Gastrocnemius medialis (tissue), 4 donors: ENCODE measurements around the gene CD82. TPM values are rescaled to one million over a fixed set of nuclear protein-coding genes. Genes with fewer than 3 reads are reported as not detected.

ENCODE experiments used
- ATAC-seq, 2 donors: fragments of 150-250 bp; one replicate each; pipeline ENCODE4 v1.9.1; 2016
- DNase-seq, 2 donors: peaks; one replicate each; pipeline ENCODE4 v3.0.0-alpha.2; 2019
- H3K27ac ChIP-seq, 4 donors: fragments of 200-600 bp; sonication (generic); 1 replicate in 1 of 4; 2 replicates in 3 of 4; pipeline ENCODE4 v1.5.1; 2016 to 2018; ENCODE audit warnings: mild to moderate bottlenecking in 2 of 4, moderate library complexity in 1 of 4
- H3K27me3 ChIP-seq, 3 donors: fragments of 200-600 bp; sonication (generic) in 2 of 3; 1 replicate in 1 of 3; 2 replicates in 2 of 3; pipeline versions ENCODE4 v1.5.1 to v1.6.0; 2016 to 2019; ENCODE audit warnings: mild to moderate bottlenecking in 1 of 3, moderate library complexity in 1 of 3
- H3K36me3 ChIP-seq, 2 donors: fragments of 200-600 bp; sonication (generic) in 1 of 2; one replicate each; pipeline ENCODE4 v1.5.1; 2017 to 2018
- H3K4me1 ChIP-seq, 2 donors: fragments of 200-600 bp; sonication (generic) in 1 of 2; one replicate each; pipeline ENCODE4 v1.5.1; 2016 to 2017; ENCODE audit warnings: mild to moderate bottlenecking in 2 of 2
- H3K4me3 ChIP-seq, 4 donors: fragments of 200-600 bp; sonication (generic) in 3 of 4; 1 replicate in 1 of 4; 2 replicates in 3 of 4; pipeline ENCODE4 v1.5.1; 2016 to 2019; ENCODE audit warnings: mild to moderate bottlenecking in 2 of 4
- H3K9me3 ChIP-seq, 3 donors: fragments of 200-600 bp; sonication (generic) in 2 of 3; 1 replicate in 1 of 3; 2 replicates in 2 of 3; pipeline ENCODE4 v1.5.1; 2016 to 2019
- CTCF ChIP-seq, 5 experiments: fragments of 450-650 bp in 3 of 5; fragments of 200-600 bp in 2 of 5; sonication (generic) in 2 of 5; IDR thresholded peaks in 4 of 5; conservative IDR thresholded peaks in 1 of 5; 1 replicate in 4 of 5; 2 replicates in 1 of 5; pipeline ENCODE4 v1.5.1; 2016 to 2019; ENCODE audit warnings: antibody characterized with exemption in 5 of 5, mild to moderate bottlenecking in 3 of 5, moderate library complexity in 3 of 5
- POLR2A ChIP-seq, 2 donors: fragments of 450-650 bp; IDR thresholded peaks; one replicate each; pipeline ENCODE4 v1.6.1; 2017; ENCODE audit warnings: antibody characterized with exemption in 2 of 2, mild to moderate bottlenecking in 2 of 2, moderate library complexity in 2 of 2
- in situ Hi-C, 4 donors: fragments of 200-750 bp; cut with MboI; loops; one replicate each; pipeline versions ENCODE4 v1.15.0 to v1.8.0; 2017; ENCODE audit warnings: low sequenced_read_pairs in 4 of 4
- intact Hi-C: fragments of 100-400 bp; cut with DNase I; formaldehyde crosslinking; loops from one replicate; pipeline ENCODE4 v1.15.1; 2023; ENCODE audit warnings: low total_unique reads
- total RNA-seq, 4 donors: library from RNA; depleted of rRNA; stranded (reverse); fragments of >200 nt; gene quantifications; one replicate each; pipeline versions ENCODE4 v1.1.0 to v1.2.3, GENCODE V29; 2016

The CD82 gene
- total RNA-seq, 4 donors from 2014 or later = 4.5 to 17.5 (median 13.5) TPM

DNA sequence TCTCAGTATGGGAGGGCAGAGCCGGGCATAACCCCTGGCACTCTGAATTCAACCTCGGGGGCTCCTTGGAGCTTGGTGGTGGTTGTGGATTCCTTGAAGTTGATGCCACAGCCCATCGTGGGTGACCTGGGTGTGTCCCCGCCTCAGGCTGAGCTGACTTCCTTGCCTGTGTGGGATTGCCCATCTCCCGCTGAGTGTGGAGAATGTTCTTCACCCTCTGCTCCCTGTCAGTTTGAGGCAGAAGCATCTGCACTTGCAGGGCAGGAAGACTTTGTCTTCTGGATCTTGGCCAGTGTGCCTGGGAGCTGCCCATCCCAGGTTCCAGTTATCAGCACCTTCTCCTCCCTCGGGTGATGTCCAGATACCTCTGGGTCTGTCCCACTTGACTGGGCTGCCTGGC lies 25.3 kb downstream of the CD82 start:
- Histone ChIP-seq H3K27ac (peak overlapping the region in 1 of 4 donors; percentile 29), H3K36me3 (no peaks in the 10 kb centered on the region), H3K4me1 (peaks cover 37 to 39% of the 10 kb centered on the region in 2 donors), H3K9me3 (no peaks in the 10 kb centered on the region), H3K27me3 (no peaks in the 10 kb centered on the region), H3K4me3 (no peak overlapping the region)
- in situ Hi-C loops (no loop called here), intact Hi-C loops (no loop called here)
- ATAC-seq = no peak
- TF ChIP-seq POLR2A (IDR thresholded peaks at IDR 0.05) (no peak), CTCF (IDR thresholded peaks at IDR 0.05 in 4 of 5, conservative IDR thresholded peaks at IDR 0.05 in 1 of 5) (no peak)
- DNase-seq = no peak

- DNase-seq = no peak
- Histone ChIP-seq H3K27ac (peak overlapping the region; percentile 72 to 78 (median 76)), H3K9me3 (no peaks in the 10 kb centered on the region), H3K36me3 (no peaks in the 10 kb centered on the region), H3K4me1 (peaks cover 45 to 47% of the 10 kb centered on the region in 2 donors), H3K27me3 (no peaks in the 10 kb centered on the region), H3K4me3 (no peak overlapping the region)
- ATAC-seq = no peak
- in situ Hi-C loops = no loop called here
- intact Hi-C loops = no loop called here
- no peak for TF ChIP-seq POLR2A (IDR thresholded peaks at IDR 0.05)
- TF ChIP-seq CTCF (IDR thresholded peaks at IDR 0.05 in 4 of 5, conservative IDR thresholded peaks at IDR 0.05 in 1 of 5) = no peak
These were observed 26.1 kb downstream of the CD82 start for GRCh38 chr11:44591557-44591956.

- Histone ChIP-seq H3K27me3 (no peaks in the 10 kb centered on the region), H3K4me1 (peaks cover 51 to 55% of the 10 kb centered on the region in 2 donors), H3K36me3 (no peaks in the 10 kb centered on the region), H3K27ac (peak overlapping the region; percentile 72 to 78 (median 76)), H3K4me3 (no peak overlapping the region), H3K9me3 (no peaks in the 10 kb centered on the region)
- DNase-seq (peak; percentile 48 to 80), ATAC-seq (peak; percentile 79 to 80)
- TF ChIP-seq POLR2A (IDR thresholded peaks at IDR 0.05) (peak in 1 of 2 donors; percentile 16), CTCF (IDR thresholded peaks at IDR 0.05 in 4 of 5, conservative IDR thresholded peaks at IDR 0.05 in 1 of 5) (no peak)
- intact Hi-C loops = no loop called here
- in situ Hi-C loops = no loop called here
These were observed 26.9 kb downstream of the CD82 start for GRCh38 chr11:44592125-44592940.

- Histone ChIP-seq H3K4me3 (peak overlapping the region in 1 of 4 donors; percentile 9), H3K4me1 (peaks cover 51 to 58% of the 10 kb centered on the region in 2 donors), H3K36me3 (no peaks in the 10 kb centered on the region), H3K27me3 (no peaks in the 10 kb centered on the region), H3K27ac (peak overlapping the region; percentile 72 to 78 (median 76)), H3K9me3 (no peaks in the 10 kb centered on the region)
- intact Hi-C loops = loop anchor here (1.0 kb wide), 1 partner anchor 28 kb away; the partner anchor contains the start of gene CD82
- DNase-seq (peak; percentile 63 to 88), ATAC-seq (peak; percentile 48 to 71)
- TF ChIP-seq CTCF (IDR thresholded peaks at IDR 0.05 in 4 of 5, conservative IDR thresholded peaks at IDR 0.05 in 1 of 5) = no peak
- no peak for TF ChIP-seq POLR2A (IDR thresholded peaks at IDR 0.05)
- in situ Hi-C loops = no loop called here
These were observed 27.8 kb downstream of the CD82 start for GRCh38 chr11:44593251-44593650.
